HL-60 (cell line): Measurements from ENCODE around the gene NLGN1.

Source experiments
- DNase-seq, 2 experiments: peaks; one replicate each; pipeline ENCODE4 v3.0.0-alpha.2; 2010 to 2020; ENCODE audit warnings: low read depth in 1 of 2, low spot score in 1 of 2
- H3K27ac ChIP-seq: fragments of 250-450 bp; sonication (Bioruptor Pico); replicated peaks from 2 replicates; pipeline ENCODE4 v1.5.1; 2020; ENCODE audit warnings: mild to moderate bottlenecking, moderate library complexity
- H3K27me3 ChIP-seq: fragments of 250-450 bp; sonication (Bioruptor Pico); 2 replicates; pipeline ENCODE4 v1.5.1; 2021; ENCODE audit warnings: mild to moderate bottlenecking, moderate library complexity; ENCODE audit not compliant: insufficient read depth, poor library complexity, severe bottlenecking
- H3K4me3 ChIP-seq: replicated peaks from 2 replicates; pipeline ENCODE4 v1.5.1; 2011; ENCODE audit warnings: mild to moderate bottlenecking, control low read depth, low read length; ENCODE audit not compliant: insufficient read depth
- CTCF ChIP-seq: IDR thresholded peaks from one replicate; pipeline ENCODE4 v1.5.1; 2011; ENCODE audit warnings: low read length, control low read depth, inconsistent platforms; ENCODE audit not compliant: insufficient read depth
- GABPA ChIP-seq: IDR thresholded peaks from 2 replicates; pipeline ENCODE4 v1.6.1; 2012; ENCODE audit warnings: low read depth
- POLR2AphosphoS5 ChIP-seq: IDR thresholded peaks from 2 replicates; pipeline ENCODE4 v1.6.1; 2012; ENCODE audit warnings: low read depth
- REST ChIP-seq: IDR thresholded peaks from 2 replicates; pipeline ENCODE4 v1.6.1; 2012; ENCODE audit warnings: low read depth; ENCODE audit not compliant: insufficient replicate concordance
- SPI1 ChIP-seq: IDR thresholded peaks from 2 replicates; pipeline ENCODE4 v1.6.1; 2012; ENCODE audit warnings: low read depth, mild to moderate bottlenecking, borderline replicate concordance

Gene NLGN1

GRCh38 chr3:174325834-174326700 lies 928.5 kb downstream of the NLGN1 start:
- TF ChIP-seq SPI1 (no peak), POLR2AphosphoS5 (no peak), CTCF (no peak), REST (no peak), GABPA (no peak)
- DNase-seq = no peak
- Histone ChIP-seq H3K4me3 (no peak overlapping the region), H3K27ac (no peak overlapping the region), H3K27me3 (no peaks in the 10 kb centered on the region)

- DNase-seq = no peak
- H3K4me3 ChIP-seq = no peak overlapping the region
- no peak overlapping the region for H3K27ac ChIP-seq
- no peaks in the 10 kb centered on the region for H3K27me3 ChIP-seq
- TF ChIP-seq POLR2AphosphoS5 (no peak), GABPA (no peak), SPI1 (no peak), CTCF (no peak), REST (no peak)
Measured at GRCh38 chr3:174329321-174329720, 931.8 kb downstream of the NLGN1 start.

- no peak for DNase-seq
- TF ChIP-seq SPI1 (no peak), CTCF (no peak), REST (no peak), POLR2AphosphoS5 (no peak), GABPA (no peak)
- Histone ChIP-seq H3K27ac (no peak overlapping the region), H3K4me3 (no peak overlapping the region), H3K27me3 (no peaks in the 10 kb centered on the region)
Measured at GRCh38 chr3:174330303-174330702, 932.8 kb downstream of the NLGN1 start.
